ENCODE results near the gene ABCB9. TPM values are rescaled to one million over a fixed set of nuclear protein-coding genes. Genes with fewer than 3 reads are reported as not detected.
"Not testable (repeated sequence)": the region's sequence is repeated elsewhere in the genome, so short reads cannot be mapped to it uniquely, and the experiment has no call there.

Gene ABCB9
- polyA plus RNA-seq, 4 donors, result 2.6 to 9.8 (median 5.0) TPM

- DNase-seq (ENCODE audit: low read depth in 4 of 4, low spot score in 3 of 4), result no peak
Observed at GRCh38 chr12:122944605-122945592, 21.4 kb downstream of the ABCB9 start.

GRCh38 chr12:122943196-122943595 is 23.1 kb downstream of the ABCB9 start:
- DNase-seq (ENCODE audit: low read depth in 4 of 4, low spot score in 3 of 4), result no peak

DNA sequence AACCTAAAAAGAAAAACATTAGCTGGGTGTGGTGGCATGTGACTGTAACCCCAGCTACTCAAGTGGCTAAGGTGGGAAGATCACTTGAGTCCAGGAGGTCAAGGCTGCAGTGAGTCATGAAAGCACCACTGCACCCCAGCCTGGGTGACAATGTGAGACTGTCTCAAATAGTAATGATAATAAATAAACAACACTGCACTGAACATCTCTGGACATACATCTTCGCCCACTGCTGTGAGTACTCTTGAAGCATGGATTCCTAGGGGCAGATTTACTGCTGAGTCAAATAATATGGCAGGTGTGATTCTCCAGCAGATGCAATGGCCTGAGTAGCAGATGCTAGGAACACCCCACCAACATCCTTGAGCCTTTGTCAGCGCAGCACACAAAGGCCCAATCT is 23.6 kb downstream of the ABCB9 start:
- no peak for DNase-seq (ENCODE audit: low read depth in 4 of 4, low spot score in 3 of 4)

DNA sequence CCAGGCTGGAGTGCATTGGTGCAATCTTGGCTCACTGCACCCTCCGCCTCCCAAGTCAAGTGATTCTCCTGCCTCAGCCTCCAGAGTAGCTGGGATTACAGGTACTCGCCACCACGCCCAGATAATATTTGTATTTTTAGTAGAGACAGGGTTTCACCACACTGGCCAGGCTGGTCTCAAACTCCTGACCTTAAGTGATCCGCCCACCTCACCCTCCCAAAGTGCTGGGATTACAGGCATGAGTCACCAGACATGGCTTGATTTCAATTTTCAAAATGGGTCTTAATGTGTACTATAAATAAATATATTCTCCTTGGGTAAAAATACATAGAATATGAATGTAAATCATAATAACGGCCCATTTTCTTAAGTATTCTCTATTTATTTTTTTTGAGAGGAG is 24.9 kb downstream of the ABCB9 start:
- DNase-seq (ENCODE audit: low read depth in 4 of 4, low spot score in 3 of 4), result not testable (repeated sequence)

DNA sequence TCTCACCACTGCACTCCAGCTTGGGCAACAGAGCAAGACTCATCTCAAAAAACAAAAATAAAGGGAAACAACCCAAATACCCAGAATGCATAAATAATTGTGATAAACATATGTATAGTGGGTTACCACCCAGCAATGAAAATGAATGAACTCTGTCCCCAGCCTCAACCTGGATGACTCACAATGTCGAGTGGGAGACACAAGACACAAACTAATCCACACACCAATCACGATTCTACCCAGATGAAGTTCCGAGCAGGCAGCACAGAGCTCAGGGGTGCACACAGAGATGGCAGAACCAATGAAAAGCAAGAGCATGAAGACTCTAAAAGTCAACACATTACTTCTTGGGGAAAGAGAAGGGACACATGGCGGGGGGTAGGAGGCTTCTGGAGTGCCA is 27.1 kb downstream of the ABCB9 start:
- DNase-seq (ENCODE audit: low read depth in 4 of 4, low spot score in 3 of 4), result no peak

DNA sequence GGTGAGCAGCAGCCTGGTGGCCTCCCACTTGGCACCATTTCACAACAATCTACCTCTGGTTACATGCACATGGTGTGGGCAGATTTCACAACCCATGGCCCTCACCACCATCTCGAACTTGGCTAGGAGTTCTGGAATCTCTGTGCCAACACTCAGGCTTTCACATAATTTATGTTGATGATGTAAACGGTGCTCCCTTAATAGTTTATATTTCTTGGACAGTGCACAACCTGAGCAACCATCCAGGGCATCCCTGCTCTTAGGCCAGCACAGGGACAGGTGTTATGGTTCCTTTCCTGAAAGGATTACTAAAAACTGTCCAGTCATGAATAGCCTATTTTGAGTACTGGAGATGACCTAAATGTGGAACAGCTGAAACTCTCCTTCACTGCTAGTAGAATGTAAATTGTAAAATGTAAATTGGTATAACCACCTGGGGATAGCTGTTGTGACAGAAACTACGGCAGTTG is 28.6 kb downstream of the ABCB9 start:
- DNase-seq (ENCODE audit: low read depth in 4 of 4, low spot score in 3 of 4), result no peak

DNA sequence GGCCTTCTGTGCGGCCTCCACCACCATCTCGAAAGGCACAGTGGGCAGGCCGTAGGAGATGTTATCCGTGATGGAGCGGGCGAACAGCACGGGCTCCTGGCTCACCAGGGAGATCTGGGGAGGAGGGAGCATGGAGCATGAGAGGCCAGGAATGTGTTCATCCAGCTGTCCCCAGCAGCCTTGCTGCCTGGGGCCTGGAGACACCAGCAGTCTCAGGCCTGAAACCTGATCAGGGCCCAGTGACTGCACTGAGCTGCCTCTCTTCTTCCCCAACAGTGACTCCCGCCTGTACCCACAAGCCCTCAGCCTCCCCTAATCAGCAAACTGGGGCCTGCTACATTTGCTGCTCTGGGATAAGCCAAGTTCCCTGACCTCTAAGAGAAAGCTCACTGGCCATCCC is 30.9 kb downstream of the ABCB9 start:
- DNase-seq (ENCODE audit: low read depth in 4 of 4, low spot score in 3 of 4), result no peak

- DNase-seq (ENCODE audit: low read depth in 4 of 4, low spot score in 3 of 4), result no peak
Observed at GRCh38 chr12:122934722-122935121, 31.5 kb downstream of the ABCB9 start.

DNA sequence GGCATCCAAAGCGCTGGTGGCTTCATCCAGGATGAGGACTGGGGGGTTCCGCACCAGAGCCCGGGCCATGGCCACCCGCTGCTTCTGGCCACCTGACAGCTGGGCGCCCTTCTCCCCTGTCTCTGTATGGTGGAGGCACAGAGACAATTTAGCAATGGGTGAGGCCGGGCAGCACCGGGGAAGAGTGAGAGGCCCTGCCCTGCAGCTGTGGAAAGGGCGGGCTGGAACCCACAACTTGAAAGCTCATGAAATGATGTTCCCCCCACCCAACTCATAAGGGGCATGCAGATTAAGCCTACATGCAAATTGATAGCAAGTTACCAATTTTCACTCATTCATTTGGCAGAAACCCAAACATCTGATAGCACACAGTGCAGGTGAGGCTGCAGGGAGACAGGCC is 34.1 kb downstream of the ABCB9 start:
- no peak for DNase-seq (ENCODE audit: low read depth in 4 of 4, low spot score in 3 of 4)

GRCh38 chr12:122929812-122930211 is 36.5 kb downstream of the ABCB9 start:
- no peak for DNase-seq (ENCODE audit: low read depth in 4 of 4, low spot score in 3 of 4)

GRCh38 chr12:122929148-122929538 is 37.1 kb downstream of the ABCB9 start:
- DNase-seq (ENCODE audit: low read depth in 4 of 4, low spot score in 3 of 4), result no peak

- DNase-seq (ENCODE audit: low read depth in 4 of 4, low spot score in 3 of 4), result no peak
Observed at GRCh38 chr12:122928404-122929147, 37.7 kb downstream of the ABCB9 start.

- DNase-seq (ENCODE audit: low read depth in 4 of 4, low spot score in 3 of 4), result no peak
Observed at GRCh38 chr12:122927756-122928403, 38.4 kb downstream of the ABCB9 start.

DNA sequence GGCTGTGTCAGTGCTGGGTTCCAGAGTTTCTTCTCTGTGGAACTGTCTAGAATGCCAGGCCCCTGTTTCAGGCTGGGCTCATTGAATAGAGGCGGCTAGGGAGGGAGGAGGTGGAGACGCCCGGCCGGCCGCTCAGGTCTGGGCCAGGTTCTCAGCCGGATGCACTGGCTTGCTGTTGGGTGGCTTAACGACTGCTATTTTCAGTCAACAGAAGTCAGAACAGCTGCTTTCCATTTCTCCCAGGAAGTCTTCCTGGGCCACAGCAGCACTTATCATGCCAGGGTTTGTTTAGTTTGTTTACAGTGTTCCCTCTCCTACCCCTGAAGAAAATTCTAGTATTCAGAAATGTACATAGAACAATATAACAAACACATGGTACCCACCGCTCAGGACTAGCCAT is 44.3 kb downstream of the ABCB9 start:
- DNase-seq (ENCODE audit: low read depth in 4 of 4, low spot score in 3 of 4), result no peak

GRCh38 chr12:122920687-122921086 is 45.6 kb downstream of the ABCB9 start:
- DNase-seq (ENCODE audit: low read depth in 4 of 4, low spot score in 3 of 4), result no peak

DNA sequence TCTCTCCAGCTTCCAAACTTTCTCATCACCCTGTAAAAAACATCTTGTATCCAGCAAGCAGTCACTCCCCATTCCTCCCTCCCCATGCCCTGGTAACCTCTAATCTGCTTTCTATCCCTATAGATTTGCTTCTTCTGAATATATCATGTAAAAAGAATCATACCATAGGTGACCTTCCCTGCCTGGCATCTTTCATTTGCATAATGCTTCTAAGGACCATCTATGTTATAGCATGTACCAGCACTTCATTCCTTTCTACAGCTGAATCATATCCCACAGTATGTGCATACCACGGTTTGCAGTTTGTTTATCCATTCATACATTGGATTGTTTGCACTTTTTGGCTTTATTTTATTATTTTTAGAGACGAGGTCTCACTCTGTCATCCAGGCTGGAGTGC is 47.4 kb downstream of the ABCB9 start:
- no peak for DNase-seq (ENCODE audit: low read depth in 4 of 4, low spot score in 3 of 4)

DNA sequence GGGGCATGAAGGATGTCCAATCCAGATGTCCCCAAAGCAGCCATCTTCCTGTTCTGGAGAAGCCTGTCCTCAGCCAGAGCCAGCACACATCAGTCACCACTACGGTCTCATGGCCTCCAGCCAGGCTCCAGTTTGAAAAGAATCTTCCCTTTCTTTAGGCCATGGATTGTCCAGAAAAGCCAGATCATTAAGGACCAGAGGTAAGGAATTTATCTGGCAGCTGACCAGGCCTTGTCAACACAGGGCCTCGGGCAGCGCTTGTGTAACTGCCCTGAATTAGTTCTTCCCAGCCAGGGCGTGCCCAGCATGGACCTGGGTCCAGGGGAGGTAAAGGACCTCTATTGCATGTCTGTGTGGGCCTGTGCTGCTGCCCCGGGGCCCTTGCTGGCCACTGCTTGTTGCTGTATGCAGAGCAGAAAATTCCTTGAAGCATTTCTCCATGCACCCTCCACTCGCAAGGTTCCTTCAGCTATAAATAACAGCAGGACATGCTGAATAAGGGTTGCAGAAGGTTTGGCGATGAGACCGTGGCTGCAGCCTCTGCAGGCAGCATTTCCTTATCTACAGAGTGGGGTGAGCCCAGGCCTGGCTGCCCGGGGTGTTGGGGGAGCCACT is 48.6 kb downstream of the ABCB9 start:
- DNase-seq (ENCODE audit: low read depth in 4 of 4, low spot score in 3 of 4), result no peak

DNA sequence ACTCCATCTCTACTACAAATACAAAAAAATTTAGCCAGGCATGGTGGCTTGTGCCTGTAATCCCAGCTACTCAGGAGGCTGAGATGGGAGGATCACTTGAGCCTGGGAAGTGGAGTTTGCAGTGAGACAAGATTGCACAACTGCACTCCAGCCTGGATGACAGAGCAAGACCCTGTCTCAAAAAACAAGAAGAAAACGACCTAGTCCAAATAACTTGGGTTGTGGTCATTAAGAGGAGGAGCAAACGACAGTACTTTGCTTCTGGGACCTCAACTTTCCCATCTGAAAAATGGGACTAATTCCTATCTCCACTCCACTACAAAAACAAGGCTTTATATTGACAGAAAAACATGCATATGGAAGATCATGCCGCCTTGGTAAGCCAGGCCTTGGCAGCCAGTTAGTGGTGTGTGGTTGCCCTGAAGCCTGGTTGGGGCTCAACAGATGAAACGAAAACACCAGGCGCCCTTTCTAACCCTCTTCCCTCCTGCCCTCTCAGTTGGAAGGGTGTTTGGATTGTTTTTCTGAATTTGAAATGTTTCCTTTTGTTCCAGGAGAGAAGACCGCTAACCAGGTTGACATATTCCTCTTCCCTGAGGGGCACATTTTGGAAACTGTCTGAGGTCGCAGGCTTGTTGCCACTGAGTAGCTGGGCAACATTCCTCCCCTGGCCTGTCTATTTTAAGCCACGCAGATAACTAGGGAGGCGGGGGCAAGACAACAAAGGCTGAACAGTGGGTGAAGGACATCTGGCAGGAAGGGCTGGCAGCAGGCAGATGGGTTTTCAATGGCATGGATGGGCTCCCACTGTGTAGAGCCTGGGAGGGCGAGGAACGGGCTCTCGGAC is 56.6 kb downstream of the ABCB9 start:
- no peak for DNase-seq (ENCODE audit: low read depth in 4 of 4, low spot score in 3 of 4)

- no peak for DNase-seq (ENCODE audit: low read depth in 4 of 4, low spot score in 3 of 4)
Observed at GRCh38 chr12:122908915-122909314, 57.3 kb downstream of the ABCB9 start.

- not testable (repeated sequence) for DNase-seq (ENCODE audit: low read depth in 4 of 4, low spot score in 3 of 4)
Observed at GRCh38 chr12:122905258-122905657, 61.0 kb downstream of the ABCB9 start.
